Measurements from ENCODE around the gene MAP4K4.

DNA sequence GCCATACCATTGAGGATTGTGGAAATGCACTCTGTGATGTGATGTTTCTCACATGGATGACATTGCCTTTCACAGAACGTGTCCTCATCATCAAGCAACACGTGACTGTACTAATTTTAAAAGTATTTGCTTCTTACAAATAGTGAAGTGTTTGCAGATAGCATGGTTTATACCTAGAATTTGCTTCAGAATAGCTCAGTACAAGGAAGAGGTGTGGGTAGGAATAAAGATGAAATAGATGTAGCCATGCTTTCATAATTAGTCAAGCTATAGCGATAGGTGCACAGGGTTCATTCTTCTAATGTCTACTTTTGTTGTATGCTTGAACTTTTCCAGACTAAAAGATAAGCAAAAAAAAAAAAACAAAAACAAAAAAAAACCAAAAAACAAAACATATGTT, 27.5 kb downstream of the MAP4K4 start:
- TF ChIP-seq, protein P1, sequence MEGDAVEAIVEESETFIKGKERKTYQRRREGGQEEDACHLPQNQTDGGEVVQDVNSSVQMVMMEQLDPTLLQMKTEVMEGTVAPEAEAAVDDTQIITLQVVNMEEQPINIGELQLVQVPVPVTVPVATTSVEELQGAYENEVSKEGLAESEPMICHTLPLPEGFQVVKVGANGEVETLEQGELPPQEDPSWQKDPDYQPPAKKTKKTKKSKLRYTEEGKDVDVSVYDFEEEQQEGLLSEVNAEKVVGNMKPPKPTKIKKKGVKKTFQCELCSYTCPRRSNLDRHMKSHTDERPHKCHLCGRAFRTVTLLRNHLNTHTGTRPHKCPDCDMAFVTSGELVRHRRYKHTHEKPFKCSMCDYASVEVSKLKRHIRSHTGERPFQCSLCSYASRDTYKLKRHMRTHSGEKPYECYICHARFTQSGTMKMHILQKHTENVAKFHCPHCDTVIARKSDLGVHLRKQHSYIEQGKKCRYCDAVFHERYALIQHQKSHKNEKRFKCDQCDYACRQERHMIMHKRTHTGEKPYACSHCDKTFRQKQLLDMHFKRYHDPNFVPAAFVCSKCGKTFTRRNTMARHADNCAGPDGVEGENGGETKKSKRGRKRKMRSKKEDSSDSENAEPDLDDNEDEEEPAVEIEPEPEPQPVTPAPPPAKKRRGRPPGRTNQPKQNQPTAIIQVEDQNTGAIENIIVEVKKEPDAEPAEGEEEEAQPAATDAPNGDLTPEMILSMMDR (IDR thresholded peaks at IDR 0.05; ENCODE audit: poor library complexity) = no peak
- no peak for TF ChIP-seq EZH2 (IDR thresholded peaks at IDR 0.05; ENCODE audit: borderline replicate concordance)
